Keratinocyte (primary cell): Measurements from ENCODE around the gene SNX11. TPM values are rescaled to one million over a fixed set of nuclear protein-coding genes. Genes with fewer than 3 reads are reported as not detected.

ENCODE experiments used
- DNase-seq: peaks from one replicate; pipeline ENCODE4 v3.0.0-alpha.2; 2011; ENCODE audit warnings: low read depth, missing footprints, low spot score
- FAIRE-seq: peaks from 2 replicates; lab custom pipeline; 2011; peaks lifted over from hg19 to GRCh38; lab: Jason Lieb, UNC
- H2AFZ ChIP-seq: 2 replicates; pipeline ENCODE4 v1.6.0; 2012; ENCODE audit warnings: low read length, control low read depth, inconsistent platforms; ENCODE audit not compliant: control insufficient read depth
- H3K27ac ChIP-seq: 2 replicates; pipeline ENCODE4 v1.5.1; 2011; ENCODE audit warnings: low read length; ENCODE audit not compliant: control insufficient read depth, insufficient read depth
- H3K27me3 ChIP-seq: 3 replicates; pipeline ENCODE4 v1.6.0; 2011; ENCODE audit warnings: low read length; ENCODE audit not compliant: control insufficient read depth, insufficient read depth; ENCODE audit errors: extremely low read depth
- H3K36me3 ChIP-seq, 2 experiments: 2 replicates in 1 of 2; 3 replicates in 1 of 2; pipeline ENCODE4 v1.5.1; 2011; ENCODE audit warnings: low read length in 2 of 2, mild to moderate bottlenecking in 1 of 2; ENCODE audit not compliant: control insufficient read depth in 2 of 2, insufficient read depth in 2 of 2; ENCODE audit errors: extremely low read depth in 1 of 2
- H3K4me1 ChIP-seq: 3 replicates; pipeline ENCODE4 v1.5.1; 2011; ENCODE audit warnings: low read length; ENCODE audit not compliant: control insufficient read depth, insufficient read depth; ENCODE audit errors: extremely low read depth
- H3K4me2 ChIP-seq: 3 replicates; pipeline ENCODE4 v1.6.0; 2011; ENCODE audit warnings: low read depth, low read length; ENCODE audit not compliant: control insufficient read depth, insufficient read depth; ENCODE audit errors: extremely low read depth
- H3K4me3 ChIP-seq, 3 experiments: fragments of 200-600 bp in 1 of 3; sonication (generic) in 1 of 3; 2 replicates in 2 of 3; 3 replicates in 1 of 3; pipeline ENCODE4 v1.5.1; 2011 to 2016; ENCODE audit warnings: low read length in 3 of 3, mild to moderate bottlenecking in 3 of 3, control low read depth in 2 of 3, inconsistent platforms in 1 of 3, low read depth in 1 of 3, mixed read lengths in 1 of 3, mixed run types in 1 of 3, moderate library complexity in 1 of 3; ENCODE audit not compliant: control insufficient read depth in 2 of 3, insufficient read depth in 2 of 3; ENCODE audit errors: extremely low read depth in 1 of 3
- H3K79me2 ChIP-seq: 2 replicates; pipeline ENCODE4 v1.6.0; 2012; ENCODE audit warnings: low read length; ENCODE audit not compliant: control insufficient read depth, insufficient read depth
- H3K9ac ChIP-seq: 3 replicates; pipeline ENCODE4 v1.6.0; 2011; ENCODE audit warnings: low read length; ENCODE audit not compliant: control insufficient read depth, insufficient read depth; ENCODE audit errors: extremely low read depth
- H3K9me1 ChIP-seq: 3 replicates; pipeline ENCODE4 v1.6.0; 2011; ENCODE audit warnings: low read length; ENCODE audit not compliant: control insufficient read depth, insufficient read depth; ENCODE audit errors: extremely low read depth
- H3K9me3 ChIP-seq: 2 replicates; pipeline ENCODE4 v1.5.1; 2012; ENCODE audit warnings: low read depth, low read length; ENCODE audit not compliant: control insufficient read depth
- H4K20me1 ChIP-seq: 3 replicates; pipeline ENCODE4 v1.6.0; 2011; ENCODE audit warnings: low read length; ENCODE audit not compliant: control insufficient read depth, insufficient read depth; ENCODE audit errors: extremely low read depth
- CTCF ChIP-seq, 3 experiments: IDR thresholded peaks in 1 of 3; conservative IDR thresholded peaks in 1 of 3; optimal IDR thresholded peaks in 1 of 3; 2 replicates in 2 of 3; 3 replicates in 1 of 3; pipeline versions ENCODE3 to v1.5.1; 2011; ENCODE audit warnings: low read length in 3 of 3, mild to moderate bottlenecking in 3 of 3, moderate library complexity in 2 of 3, control low read depth in 1 of 3, inconsistent platforms in 1 of 3; ENCODE audit not compliant: insufficient read depth in 2 of 3; ENCODE audit errors: extremely low read depth in 1 of 3
- EZH2 ChIP-seq: IDR thresholded peaks from one replicate; pipeline ENCODE4 v1.6.1; 2012; ENCODE audit warnings: inconsistent platforms, mild to moderate bottlenecking, low read length, moderate library complexity
- dilution Hi-C: fragments of 300-500 bp; cut with MboI; formaldehyde crosslinking; loops from one replicate; pipeline ENCODE4 v1.7.0; 2020; ENCODE audit warnings: low sequenced_read_pairs; ENCODE audit not compliant: extremely low pct_ligation_motif_present
- polyA plus RNA-seq, 5 experiments: library from polyadenylated mRNA; depleted of rRNA in 3 of 5; stranded (reverse) in 3 of 5; stranded (forward) in 1 of 5; unstranded in 1 of 5; fragments of >200 nt; gene quantifications; 1 replicate in 1 of 5; 2 replicates in 3 of 5; 3 replicates in 1 of 5; pipeline versions ENCODE4 v1.2.1 to v1.2.3, GENCODE V29; 2011 to 2012; ENCODE audit warnings: missing spikeins in 2 of 5, low read depth in 1 of 5, low replicate concordance in 1 of 5

The SNX11 gene
- polyA plus RNA-seq, 1 donor (not counting 4 experiments of a cell fraction or from before 2014, with no cell fraction given), result 21.0 TPM

DNA sequence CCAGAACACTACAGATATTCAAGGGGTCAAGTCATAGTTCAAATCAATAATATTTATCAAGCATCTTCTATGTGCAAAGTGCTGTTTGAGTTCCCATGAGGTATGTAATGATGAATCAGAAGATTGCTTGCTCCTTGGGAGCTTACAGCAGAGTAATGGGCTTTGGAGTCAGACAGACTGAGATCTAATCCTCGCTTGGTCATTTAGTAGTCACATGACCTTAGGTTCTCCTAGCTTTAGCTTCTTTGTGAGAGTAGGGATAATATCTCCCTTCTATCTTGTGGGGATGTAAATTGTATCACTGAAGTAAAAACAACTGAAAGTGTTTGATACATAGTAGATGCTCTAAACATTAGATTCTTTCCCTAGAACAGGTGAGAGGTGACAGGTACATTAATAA lies 30.1 kb downstream of the SNX11 start:
- no peak overlapping the region for H2AFZ ChIP-seq
- no peak overlapping the region for H3K4me2 ChIP-seq
- no peak overlapping the region for H3K9ac ChIP-seq
- no peak for FAIRE-seq
- DNase-seq, result no peak
- no peaks in the 10 kb centered on the region for H3K4me1 ChIP-seq
- no peak overlapping the region for H3K4me3 ChIP-seq
- no peaks in the 10 kb centered on the region for H3K9me3 ChIP-seq
- no peaks in the 10 kb centered on the region for H3K79me2 ChIP-seq
- no peaks in the 10 kb centered on the region for H3K36me3 ChIP-seq
- dilution Hi-C loops, result no loop called here
- no peaks in the 10 kb centered on the region for H4K20me1 ChIP-seq
- peaks cover 4% of the 10 kb centered on the region for H3K27me3 ChIP-seq
- H3K27ac ChIP-seq, result no peak overlapping the region
- TF ChIP-seq EZH2 (no peak), CTCF (optimal IDR thresholded peaks at IDR 0.05 in 1 of 3, IDR thresholded peaks at IDR 0.05 in 1 of 3, conservative IDR thresholded peaks at IDR 0.05 in 1 of 3; ENCODE audit: extremely low read depth in 1 of 3, insufficient read depth in 2 of 3, low read length in 3 of 3) (no peak)
- no peaks in the 10 kb centered on the region for H3K9me1 ChIP-seq

DNA sequence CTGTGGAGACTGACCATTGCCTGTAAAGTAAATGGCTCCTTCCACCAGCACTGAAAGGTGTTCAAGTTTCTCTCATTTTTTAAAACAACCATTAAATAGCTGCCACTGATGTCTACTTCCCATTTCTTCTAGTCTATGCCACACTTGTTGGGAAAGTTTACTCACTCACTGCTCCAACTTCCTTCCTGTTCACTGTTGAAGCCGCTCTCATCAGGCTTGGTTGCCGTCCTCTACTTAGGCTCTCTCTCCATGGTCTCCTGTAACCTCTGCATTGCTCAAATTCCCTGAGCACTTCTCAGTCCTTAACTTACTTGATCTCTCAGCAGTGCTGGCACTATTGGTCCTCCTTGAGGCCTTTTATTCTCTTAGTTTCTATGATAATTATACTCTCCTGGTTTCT lies 32.4 kb downstream of the SNX11 start:
- H3K9me3 ChIP-seq, result no peaks in the 10 kb centered on the region
- H3K4me1 ChIP-seq, result no peaks in the 10 kb centered on the region
- H3K36me3 ChIP-seq, result no peaks in the 10 kb centered on the region
- H3K4me3 ChIP-seq, result no peak overlapping the region
- dilution Hi-C loops, result no loop called here
- H3K9ac ChIP-seq, result no peak overlapping the region
- no peaks in the 10 kb centered on the region for H4K20me1 ChIP-seq
- no peak overlapping the region for H3K27ac ChIP-seq
- FAIRE-seq, result no peak
- peaks cover 23% of the 10 kb centered on the region for H3K27me3 ChIP-seq
- TF ChIP-seq CTCF (optimal IDR thresholded peaks at IDR 0.05 in 1 of 3, IDR thresholded peaks at IDR 0.05 in 1 of 3, conservative IDR thresholded peaks at IDR 0.05 in 1 of 3; ENCODE audit: extremely low read depth in 1 of 3, insufficient read depth in 2 of 3, low read length in 3 of 3) (no peak), EZH2 (no peak)
- H2AFZ ChIP-seq, result no peak overlapping the region
- H3K4me2 ChIP-seq, result no peak overlapping the region
- H3K79me2 ChIP-seq, result no peaks in the 10 kb centered on the region
- H3K9me1 ChIP-seq, result no peaks in the 10 kb centered on the region
- no peak for DNase-seq
